HEK293 (cell line): ENCODE results near the gene PER1.

Source experiments
- GLI4 ChIP-seq: fragments of 450-650 bp; formaldehyde crosslinking; IDR thresholded peaks from 2 replicates; pipeline ENCODE4 v1.5.1; 2016; ENCODE audit warnings: missing biosample characterization, missing genetic modification characterization
- GLIS1 ChIP-seq: fragments of 450-650 bp; formaldehyde crosslinking; IDR thresholded peaks from 2 replicates; pipeline ENCODE4 v1.5.1; 2016; ENCODE audit warnings: missing biosample characterization, missing genetic modification characterization
- OSR2 ChIP-seq: fragments of 450-650 bp; formaldehyde crosslinking; IDR thresholded peaks from 2 replicates; pipeline ENCODE4 v1.5.1; 2016; ENCODE audit warnings: missing biosample characterization, missing genetic modification characterization
- RBAK ChIP-seq: fragments of 450-650 bp; formaldehyde crosslinking; IDR thresholded peaks from 2 replicates; pipeline ENCODE4 v1.5.1; 2016; ENCODE audit warnings: missing biosample characterization, missing genetic modification characterization
- REPIN1 ChIP-seq: fragments of 450-650 bp; formaldehyde crosslinking; IDR thresholded peaks from 2 replicates; pipeline ENCODE4 v1.5.1; 2017; ENCODE audit warnings: missing biosample characterization, missing genetic modification characterization, low read depth
- SETDB1 ChIP-seq: IDR thresholded peaks from one replicate; pipeline ENCODE4 v1.6.1; 2017; ENCODE audit warnings: mild to moderate bottlenecking, low read length, moderate library complexity, mixed read lengths; ENCODE audit not compliant: insufficient read length
- SP2 ChIP-seq: fragments of 450-650 bp; formaldehyde crosslinking; IDR thresholded peaks from 2 replicates; pipeline ENCODE4 v1.5.1; 2016; ENCODE audit warnings: missing biosample characterization, missing genetic modification characterization
- WT1 ChIP-seq: fragments of 450-650 bp; formaldehyde crosslinking; IDR thresholded peaks from 2 replicates; pipeline ENCODE4 v1.5.1; 2016; ENCODE audit warnings: missing biosample characterization, missing genetic modification characterization
- ZIC2 ChIP-seq: fragments of 450-650 bp; formaldehyde crosslinking; IDR thresholded peaks from 2 replicates; pipeline ENCODE4 v1.5.1; 2016; ENCODE audit warnings: missing biosample characterization, missing genetic modification characterization
- ZNF112 ChIP-seq: fragments of 450-650 bp; formaldehyde crosslinking; IDR thresholded peaks from 2 replicates; pipeline ENCODE4 v1.5.0; 2017; ENCODE audit warnings: missing biosample characterization, missing genetic modification characterization
- ZNF121 ChIP-seq: fragments of 450-650 bp; formaldehyde crosslinking; IDR thresholded peaks from 2 replicates; pipeline ENCODE4 v1.5.1; 2016; ENCODE audit warnings: missing biosample characterization, missing genetic modification characterization
- ZNF140 ChIP-seq: fragments of 450-650 bp; formaldehyde crosslinking; IDR thresholded peaks from 2 replicates; pipeline ENCODE4 v1.5.1; 2016; ENCODE audit warnings: missing biosample characterization, missing genetic modification characterization
- ZNF16 ChIP-seq: fragments of 450-650 bp; formaldehyde crosslinking; IDR thresholded peaks from 2 replicates; pipeline ENCODE4 v1.5.1; 2016; ENCODE audit warnings: low read depth, missing biosample characterization, missing genetic modification characterization
- ZNF175 ChIP-seq: fragments of 450-650 bp; formaldehyde crosslinking; IDR thresholded peaks from 2 replicates; pipeline ENCODE4 v1.5.1; 2016; ENCODE audit warnings: missing biosample characterization, missing genetic modification characterization
- ZNF2 ChIP-seq: fragments of 450-650 bp; formaldehyde crosslinking; IDR thresholded peaks from 2 replicates; pipeline ENCODE4 v1.5.1; 2016; ENCODE audit warnings: missing biosample characterization, missing genetic modification characterization
- ZNF221 ChIP-seq: fragments of 450-650 bp; formaldehyde crosslinking; IDR thresholded peaks from 2 replicates; pipeline ENCODE4 v1.5.1; 2017; ENCODE audit warnings: missing biosample characterization, missing genetic modification characterization, borderline replicate concordance
- ZNF350 ChIP-seq: fragments of 450-650 bp; formaldehyde crosslinking; IDR thresholded peaks from 2 replicates; pipeline ENCODE4 v1.5.0; 2017; ENCODE audit warnings: missing biosample characterization, mild to moderate bottlenecking, missing genetic modification characterization
- ZNF366 ChIP-seq: fragments of 450-650 bp; formaldehyde crosslinking; conservative IDR thresholded peaks from 2 replicates; pipeline ENCODE4 v1.5.1; 2016; ENCODE audit warnings: missing biosample characterization, missing genetic modification characterization
- ZNF404 ChIP-seq: fragments of 450-650 bp; formaldehyde crosslinking; IDR thresholded peaks from 2 replicates; pipeline ENCODE4 v1.5.1; 2017; ENCODE audit warnings: missing biosample characterization, missing genetic modification characterization
- ZNF514 ChIP-seq: fragments of 450-650 bp; formaldehyde crosslinking; IDR thresholded peaks from 2 replicates; pipeline ENCODE4 v1.5.1; 2016; ENCODE audit warnings: missing biosample characterization, missing genetic modification characterization
- ZNF530 ChIP-seq: fragments of 450-650 bp; formaldehyde crosslinking; IDR thresholded peaks from 2 replicates; pipeline ENCODE4 v1.5.1; 2016; ENCODE audit warnings: low read depth, missing biosample characterization, missing genetic modification characterization
- ZNF623 ChIP-seq: fragments of 450-650 bp; formaldehyde crosslinking; IDR thresholded peaks from 2 replicates; pipeline ENCODE4 v1.5.1; 2016; ENCODE audit warnings: missing biosample characterization, missing genetic modification characterization
- ZNF654 ChIP-seq: fragments of 450-650 bp; formaldehyde crosslinking; IDR thresholded peaks from 2 replicates; pipeline ENCODE4 v1.5.1; 2016; ENCODE audit warnings: low read depth, missing biosample characterization, missing genetic modification characterization
- ZNF677 ChIP-seq: fragments of 450-650 bp; IDR thresholded peaks from 2 replicates; pipeline ENCODE4 v1.5.0; 2018; ENCODE audit warnings: missing biosample characterization, mild to moderate bottlenecking, missing genetic modification characterization, moderate library complexity
- ZNF777 ChIP-seq: fragments of 450-650 bp; formaldehyde crosslinking; IDR thresholded peaks from 2 replicates; pipeline ENCODE4 v1.5.1; 2017; ENCODE audit warnings: missing biosample characterization, missing genetic modification characterization, borderline replicate concordance
- ZNF830 ChIP-seq: fragments of 450-650 bp; IDR thresholded peaks from 2 replicates; pipeline ENCODE4 v1.5.0; 2018; ENCODE audit warnings: missing biosample characterization, missing genetic modification characterization, low read depth, mild to moderate bottlenecking, moderate library complexity
- ZSCAN16 ChIP-seq: fragments of 450-650 bp; formaldehyde crosslinking; IDR thresholded peaks from 2 replicates; pipeline ENCODE4 v1.5.1; 2016; ENCODE audit warnings: missing biosample characterization, missing genetic modification characterization
- TF ChIP-seq, protein P1 (sequence below): fragments of 450-650 bp; formaldehyde crosslinking; IDR thresholded peaks from 2 replicates; pipeline ENCODE4 v1.5.1; 2016; ENCODE audit warnings: missing biosample characterization, missing genetic modification characterization, low read depth
- TF ChIP-seq, protein P2 (sequence below): fragments of 450-650 bp; formaldehyde crosslinking; IDR thresholded peaks from 2 replicates; pipeline ENCODE4 v1.5.1; 2016; ENCODE audit warnings: missing biosample characterization, missing genetic modification characterization
- TF ChIP-seq, protein P3 (sequence below): fragments of 450-650 bp; formaldehyde crosslinking; IDR thresholded peaks from 2 replicates; pipeline ENCODE4 v1.5.1; 2017; ENCODE audit warnings: missing biosample characterization, missing genetic modification characterization
- TF ChIP-seq, protein P4 (sequence below): fragments of 450-650 bp; formaldehyde crosslinking; IDR thresholded peaks from 2 replicates; pipeline ENCODE4 v1.5.1; 2016; ENCODE audit warnings: missing biosample characterization, missing genetic modification characterization
- TF ChIP-seq, protein P5 (sequence below): IDR thresholded peaks from 2 replicates; pipeline ENCODE4 v1.6.1; 2011; ENCODE audit warnings: mild to moderate bottlenecking, low read depth, low read length, borderline replicate concordance

Gene PER1

DNA sequence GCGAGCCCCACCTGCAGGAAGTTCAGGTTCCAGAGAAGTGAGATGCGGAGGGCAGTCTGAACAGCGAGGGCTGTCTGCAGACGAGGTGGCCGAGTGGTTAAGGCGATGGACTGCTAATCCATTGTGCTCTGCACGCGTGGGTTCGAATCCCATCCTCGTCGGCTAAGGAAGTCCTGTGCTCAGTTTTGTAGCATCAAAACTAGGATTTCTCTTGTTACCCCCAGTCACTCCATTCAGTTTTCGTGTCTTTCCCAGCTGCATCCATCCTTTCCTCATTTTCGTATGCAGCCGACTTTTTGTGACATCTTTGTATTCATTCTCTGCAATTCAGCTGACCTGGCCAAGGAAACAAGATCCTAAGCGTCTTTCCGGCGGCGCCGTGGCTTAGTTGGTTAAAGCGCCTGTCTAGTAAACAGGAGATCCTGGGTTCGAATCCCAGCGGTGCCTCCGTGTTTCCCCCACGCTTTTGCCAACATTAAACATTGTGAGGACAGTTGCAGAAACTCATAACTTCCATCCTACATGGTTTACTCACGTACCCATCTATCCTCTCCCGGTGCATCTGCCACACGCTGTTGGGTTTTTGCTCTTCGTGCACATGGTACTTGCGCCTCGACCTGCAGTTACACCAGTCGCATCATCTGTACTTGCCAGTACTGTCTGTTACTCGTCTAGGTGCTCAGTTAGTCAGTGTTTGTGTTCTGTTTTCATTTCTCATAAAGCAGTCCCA, 34.7 kb upstream of the PER1 start (continued):
- TF ChIP-seq ZSCAN16 (peak; percentile 82), ZNF514 (no peak), ZNF830 (tag by site-specific recombination) (no peak), ZNF112 (no peak), ZNF530 (no peak), OSR2 (tag by site-specific recombination) (no peak), ZNF221 (tag by site-specific recombination) (no peak; the same call in 1 of the 2 replicates), ZNF140 (no peak), ZNF16 (tag by site-specific recombination) (peak; percentile 7; the same call in 1 of the 2 replicates), GLI4 (tag by site-specific recombination) (0 out of 2 replicates have a peak, but pooled peaks have one; percentile 51), ZNF654 (peak; percentile 4; the same call in 1 of the 2 replicates), ZNF777 (tag by site-specific recombination) (peak; percentile 78; the same call in 1 of the 2 replicates), ZNF350 (tag by site-specific recombination) (no peak), WT1 (no peak), ZNF121 (peak; percentile 98), SETDB1 (no peak), REPIN1 (tag by site-specific recombination) (0 out of 2 replicates have a peak, but pooled peaks have one; percentile 66), RBAK (tag by site-specific recombination) (no peak), ZIC2 (tag by site-specific recombination) (peak; percentile 22; the same call in 1 of the 2 replicates), ZNF623 (tag by site-specific recombination) (peak; percentile 10; the same call in 1 of the 2 replicates), ZNF366 (tag by site-specific recombination) (peak; percentile 100), GLIS1 (tag by site-specific recombination) (no peak), ZNF677 (tag by site-specific recombination) (peak; percentile 64; the same call in 1 of the 2 replicates), ZNF2 (tag by site-specific recombination) (peak; percentile 87), ZNF404 (tag by site-specific recombination) (no peak; the same call in 1 of the 2 replicates), ZNF175 (tag by site-specific recombination) (no peak), SP2 (0 out of 2 replicates have a peak, but pooled peaks have one; percentile 15)
- TF ChIP-seq, protein P1, sequence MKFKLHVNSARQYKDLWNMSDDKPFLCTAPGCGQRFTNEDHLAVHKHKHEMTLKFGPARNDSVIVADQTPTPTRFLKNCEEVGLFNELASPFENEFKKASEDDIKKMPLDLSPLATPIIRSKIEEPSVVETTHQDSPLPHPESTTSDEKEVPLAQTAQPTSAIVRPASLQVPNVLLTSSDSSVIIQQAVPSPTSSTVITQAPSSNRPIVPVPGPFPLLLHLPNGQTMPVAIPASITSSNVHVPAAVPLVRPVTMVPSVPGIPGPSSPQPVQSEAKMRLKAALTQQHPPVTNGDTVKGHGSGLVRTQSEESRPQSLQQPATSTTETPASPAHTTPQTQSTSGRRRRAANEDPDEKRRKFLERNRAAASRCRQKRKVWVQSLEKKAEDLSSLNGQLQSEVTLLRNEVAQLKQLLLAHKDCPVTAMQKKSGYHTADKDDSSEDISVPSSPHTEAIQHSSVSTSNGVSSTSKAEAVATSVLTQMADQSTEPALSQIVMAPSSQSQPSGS (tag by site-specific recombination): no peak
- TF ChIP-seq, protein P2, sequence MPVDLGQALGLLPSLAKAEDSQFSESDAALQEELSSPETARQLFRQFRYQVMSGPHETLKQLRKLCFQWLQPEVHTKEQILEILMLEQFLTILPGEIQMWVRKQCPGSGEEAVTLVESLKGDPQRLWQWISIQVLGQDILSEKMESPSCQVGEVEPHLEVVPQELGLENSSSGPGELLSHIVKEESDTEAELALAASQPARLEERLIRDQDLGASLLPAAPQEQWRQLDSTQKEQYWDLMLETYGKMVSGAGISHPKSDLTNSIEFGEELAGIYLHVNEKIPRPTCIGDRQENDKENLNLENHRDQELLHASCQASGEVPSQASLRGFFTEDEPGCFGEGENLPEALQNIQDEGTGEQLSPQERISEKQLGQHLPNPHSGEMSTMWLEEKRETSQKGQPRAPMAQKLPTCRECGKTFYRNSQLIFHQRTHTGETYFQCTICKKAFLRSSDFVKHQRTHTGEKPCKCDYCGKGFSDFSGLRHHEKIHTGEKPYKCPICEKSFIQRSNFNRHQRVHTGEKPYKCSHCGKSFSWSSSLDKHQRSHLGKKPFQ (tag by site-specific recombination): no peak; the same call in 1 of the 2 replicates
- TF ChIP-seq, protein P3, sequence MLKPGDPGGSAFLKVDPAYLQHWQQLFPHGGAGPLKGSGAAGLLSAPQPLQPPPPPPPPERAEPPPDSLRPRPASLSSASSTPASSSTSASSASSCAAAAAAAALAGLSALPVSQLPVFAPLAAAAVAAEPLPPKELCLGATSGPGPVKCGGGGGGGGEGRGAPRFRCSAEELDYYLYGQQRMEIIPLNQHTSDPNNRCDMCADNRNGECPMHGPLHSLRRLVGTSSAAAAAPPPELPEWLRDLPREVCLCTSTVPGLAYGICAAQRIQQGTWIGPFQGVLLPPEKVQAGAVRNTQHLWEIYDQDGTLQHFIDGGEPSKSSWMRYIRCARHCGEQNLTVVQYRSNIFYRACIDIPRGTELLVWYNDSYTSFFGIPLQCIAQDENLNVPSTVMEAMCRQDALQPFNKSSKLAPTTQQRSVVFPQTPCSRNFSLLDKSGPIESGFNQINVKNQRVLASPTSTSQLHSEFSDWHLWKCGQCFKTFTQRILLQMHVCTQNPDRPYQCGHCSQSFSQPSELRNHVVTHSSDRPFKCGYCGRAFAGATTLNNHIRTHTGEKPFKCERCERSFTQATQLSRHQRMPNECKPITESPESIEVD (tag by site-specific recombination): peak; percentile 79
- TF ChIP-seq, protein P4, sequence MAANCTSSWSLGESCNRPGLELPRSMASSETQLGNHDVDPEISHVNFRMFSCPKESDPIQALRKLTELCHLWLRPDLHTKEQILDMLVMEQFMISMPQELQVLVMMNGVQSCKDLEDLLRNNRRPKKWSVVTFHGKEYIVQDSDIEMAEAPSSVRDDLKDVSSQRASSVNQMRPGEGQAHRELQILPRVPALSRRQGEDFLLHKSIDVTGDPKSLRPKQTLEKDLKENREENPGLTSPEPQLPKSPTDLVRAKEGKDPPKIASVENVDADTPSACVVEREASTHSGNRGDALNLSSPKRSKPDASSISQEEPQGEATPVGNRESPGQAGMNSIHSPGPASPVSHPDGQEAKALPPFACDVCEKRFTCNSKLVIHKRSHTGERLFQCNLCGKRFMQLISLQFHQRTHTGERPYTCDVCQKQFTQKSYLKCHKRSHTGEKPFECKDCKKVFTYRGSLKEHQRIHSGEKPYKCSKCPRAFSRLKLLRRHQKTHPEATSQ (tag by site-specific recombination): peak; percentile 63; the same call in 1 of the 2 replicates
- TF ChIP-seq, protein P5, sequence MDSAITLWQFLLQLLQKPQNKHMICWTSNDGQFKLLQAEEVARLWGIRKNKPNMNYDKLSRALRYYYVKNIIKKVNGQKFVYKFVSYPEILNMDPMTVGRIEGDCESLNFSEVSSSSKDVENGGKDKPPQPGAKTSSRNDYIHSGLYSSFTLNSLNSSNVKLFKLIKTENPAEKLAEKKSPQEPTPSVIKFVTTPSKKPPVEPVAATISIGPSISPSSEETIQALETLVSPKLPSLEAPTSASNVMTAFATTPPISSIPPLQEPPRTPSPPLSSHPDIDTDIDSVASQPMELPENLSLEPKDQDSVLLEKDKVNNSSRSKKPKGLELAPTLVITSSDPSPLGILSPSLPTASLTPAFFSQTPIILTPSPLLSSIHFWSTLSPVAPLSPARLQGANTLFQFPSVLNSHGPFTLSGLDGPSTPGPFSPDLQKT: 0 out of 2 replicates have a peak, but pooled peaks have one; percentile 52
